ENCODE results near the gene TARS1.

- TF ChIP-seq POLR2A (IDR thresholded peaks at IDR 0.05) (no peak), CTCF (IDR thresholded peaks at IDR 0.05) (no peak), EP300 (IDR thresholded peaks at IDR 0.05) (no peak)
Measured at GRCh38 chr5:33444542-33444941, 3.8 kb downstream of the TARS1 start.

Measured in ovary (tissue), 3 donors.